ENCODE measurements around the gene ESR1.

Gene ESR1

GRCh38 chr6:151803743-151804142 lies 3.7 kb upstream of the ESR1 start:
- DNase-seq: no peak
- no peak overlapping the region for H3K27ac Mint-ChIP-seq
- H3K9me3 Mint-ChIP-seq: no peaks in the 10 kb centered on the region
- CTCF ChIA-PET: no interaction called here
- peaks cover 3% of the 10 kb centered on the region for H3K36me3 Mint-ChIP-seq
- no peak overlapping the region for H3K4me3 Mint-ChIP-seq
- H3K27me3 Mint-ChIP-seq: peaks cover 63% of the 10 kb centered on the region
- H3K4me1 Mint-ChIP-seq: peaks cover 20% of the 10 kb centered on the region

GRCh38 chr6:151804585-151805285 lies 2.7 kb upstream of the ESR1 start:
- Mint-ChIP-seq H3K27me3 (peaks cover 73% of the 10 kb centered on the region), H3K27ac (no peak overlapping the region), H3K4me1 (peaks cover 22% of the 10 kb centered on the region), H3K36me3 (peaks cover 5% of the 10 kb centered on the region), H3K4me3 (no peak overlapping the region), H3K9me3 (no peaks in the 10 kb centered on the region)
- CTCF ChIA-PET: no interaction called here
- DNase-seq: no peak

DNA sequence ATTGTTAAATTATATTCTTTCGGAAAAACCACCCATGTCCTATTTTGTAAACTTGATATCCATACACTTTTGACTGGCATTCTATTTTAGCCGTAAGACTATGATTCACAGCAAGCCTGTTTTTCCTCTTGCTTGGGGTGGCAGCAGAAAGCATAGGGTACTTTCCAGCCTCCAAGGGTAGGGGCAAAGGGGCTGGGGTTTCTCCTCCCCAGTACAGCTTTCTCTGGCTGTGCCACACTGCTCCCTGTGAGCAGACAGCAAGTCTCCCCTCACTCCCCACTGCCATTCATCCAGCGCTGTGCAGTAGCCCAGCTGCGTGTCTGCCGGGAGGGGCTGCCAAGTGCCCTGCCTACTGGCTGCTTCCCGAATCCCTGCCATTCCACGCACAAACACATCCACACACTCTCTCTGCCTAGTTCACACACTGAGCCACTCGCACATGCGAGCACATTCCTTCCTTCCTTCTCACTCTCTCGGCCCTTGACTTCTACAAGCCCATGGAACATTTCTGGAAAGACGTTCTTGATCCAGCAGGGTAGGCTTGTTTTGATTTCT lies 2.1 kb upstream of the ESR1 start:
- H3K36me3 Mint-ChIP-seq: peaks cover 5% of the 10 kb centered on the region
- peaks cover 22% of the 10 kb centered on the region for H3K4me1 Mint-ChIP-seq
- no peak overlapping the region for H3K27ac Mint-ChIP-seq
- H3K4me3 Mint-ChIP-seq: no peak overlapping the region
- no peaks in the 10 kb centered on the region for H3K9me3 Mint-ChIP-seq
- no peak for DNase-seq
- CTCF ChIA-PET: no interaction called here
- H3K27me3 Mint-ChIP-seq: peaks cover 75% of the 10 kb centered on the region

GRCh38 chr6:151806757-151807512 lies 547 bp upstream of the ESR1 start:
- CTCF ChIA-PET: interaction anchor here (0.5 to 1.5 kb wide), 2 partner anchors 45 to 531 kb away, joined by 3 read pairs; no protein-coding TSS in a partner anchor
- Mint-ChIP-seq H3K9me3 (no peaks in the 10 kb centered on the region), H3K36me3 (peaks cover 5% of the 10 kb centered on the region), H3K4me3 (peak overlapping the region; percentile 55), H3K4me1 (peaks cover 22% of the 10 kb centered on the region), H3K27ac (no peak overlapping the region), H3K27me3 (peaks cover 66% of the 10 kb centered on the region)
- DNase-seq: no peak

DNA sequence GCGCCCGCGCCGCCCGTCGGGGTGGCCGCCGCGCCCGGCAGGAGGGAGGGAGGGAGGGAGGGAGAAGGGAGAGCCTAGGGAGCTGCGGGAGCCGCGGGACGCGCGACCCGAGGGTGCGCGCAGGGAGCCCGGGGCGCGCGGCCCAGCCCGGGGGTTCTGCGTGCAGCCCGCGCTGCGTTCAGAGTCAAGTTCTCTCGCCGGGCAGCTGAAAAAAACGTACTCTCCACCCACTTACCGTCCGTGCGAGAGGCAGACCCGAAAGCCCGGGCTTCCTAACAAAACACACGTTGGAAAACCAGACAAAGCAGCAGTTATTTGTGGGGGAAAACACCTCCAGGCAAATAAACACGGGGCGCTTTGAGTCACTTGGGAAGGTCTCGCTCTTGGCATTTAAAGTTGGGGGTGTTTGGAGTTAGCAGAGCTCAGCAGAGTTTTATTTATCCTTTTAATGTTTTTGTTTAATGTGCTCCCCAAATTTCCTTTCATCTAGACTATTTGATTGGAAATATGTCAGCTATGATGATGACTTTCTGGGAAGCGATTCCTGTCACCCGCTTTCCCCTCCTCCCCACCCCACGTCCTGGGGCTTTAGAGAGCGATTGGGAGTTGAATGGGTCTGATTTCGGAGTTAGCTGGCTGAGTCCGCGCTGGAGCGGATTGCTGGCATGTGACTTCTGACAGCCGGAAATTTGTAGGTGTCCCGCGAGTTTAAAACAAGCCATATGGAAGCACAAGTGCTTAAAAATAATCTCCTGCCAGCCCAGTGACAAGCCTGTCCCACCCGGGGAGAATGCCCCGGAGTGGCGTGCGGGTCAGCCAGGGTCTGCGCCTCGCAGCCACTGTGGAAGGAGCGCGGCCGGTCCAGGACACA lies 1.1 kb downstream of the ESR1 start:
- no peak for DNase-seq
- peaks cover 61% of the 10 kb centered on the region for H3K27me3 Mint-ChIP-seq
- peaks cover 22% of the 10 kb centered on the region for H3K4me1 Mint-ChIP-seq
- H3K27ac Mint-ChIP-seq: no peak overlapping the region
- H3K36me3 Mint-ChIP-seq: peaks cover 5% of the 10 kb centered on the region
- peak overlapping the region; percentile 66 for H3K4me3 Mint-ChIP-seq
- CTCF ChIA-PET: interaction anchor here (0.5 kb wide), 1 partner anchor 1435 kb away, joined by 3 read pairs; no protein-coding TSS in a partner anchor
- H3K9me3 Mint-ChIP-seq: no peaks in the 10 kb centered on the region

GRCh38 chr6:151811081-151811480 lies 3.6 kb downstream of the ESR1 start:
- CTCF ChIA-PET: no interaction called here
- Mint-ChIP-seq H3K4me3 (no peak overlapping the region), H3K27ac (no peak overlapping the region), H3K4me1 (peaks cover 22% of the 10 kb centered on the region), H3K9me3 (no peaks in the 10 kb centered on the region), H3K27me3 (peaks cover 51% of the 10 kb centered on the region), H3K36me3 (peaks cover 5% of the 10 kb centered on the region)
- no peak for DNase-seq

DNA sequence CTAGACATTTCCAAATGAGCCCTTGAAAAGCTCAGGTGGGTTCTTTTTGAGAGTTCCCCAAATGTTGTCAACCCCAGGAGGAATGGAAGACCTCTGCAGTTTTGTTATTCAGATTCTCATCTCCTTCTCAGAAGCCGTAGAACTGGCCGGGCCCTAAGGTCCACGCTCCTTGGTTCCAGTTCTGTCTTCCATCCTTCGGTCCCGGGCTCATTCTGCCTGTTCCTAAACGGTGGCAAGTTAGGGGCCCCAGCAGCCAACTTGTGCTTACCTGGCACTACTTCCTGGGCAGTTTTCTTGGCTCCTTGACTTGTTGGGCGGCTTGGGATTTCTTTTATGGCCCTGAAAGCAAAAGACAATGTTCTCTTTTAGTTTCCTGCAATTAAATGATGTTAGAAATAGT lies 6.4 kb downstream of the ESR1 start:
- H3K9me3 Mint-ChIP-seq: no peaks in the 10 kb centered on the region
- H3K27ac Mint-ChIP-seq: no peak overlapping the region
- no peak overlapping the region for H3K4me3 Mint-ChIP-seq
- CTCF ChIA-PET: no interaction called here
- H3K4me1 Mint-ChIP-seq: peaks cover 2% of the 10 kb centered on the region
- H3K36me3 Mint-ChIP-seq: peaks cover 3% of the 10 kb centered on the region
- H3K27me3 Mint-ChIP-seq: peaks cover 33% of the 10 kb centered on the region
- no peak for DNase-seq

GRCh38 chr6:151814614-151815013 lies 7.1 kb downstream of the ESR1 start:
- Mint-ChIP-seq H3K27ac (no peak overlapping the region), H3K36me3 (no peaks in the 10 kb centered on the region), H3K4me1 (no peaks in the 10 kb centered on the region), H3K27me3 (peaks cover 25% of the 10 kb centered on the region), H3K4me3 (no peak overlapping the region), H3K9me3 (no peaks in the 10 kb centered on the region)
- CTCF ChIA-PET: no interaction called here
- DNase-seq: no peak

GRCh38 chr6:151822252-151823111 lies 15.0 kb downstream of the ESR1 start:
- CTCF ChIA-PET: no interaction called here
- H3K27ac Mint-ChIP-seq: no peak overlapping the region

DNA sequence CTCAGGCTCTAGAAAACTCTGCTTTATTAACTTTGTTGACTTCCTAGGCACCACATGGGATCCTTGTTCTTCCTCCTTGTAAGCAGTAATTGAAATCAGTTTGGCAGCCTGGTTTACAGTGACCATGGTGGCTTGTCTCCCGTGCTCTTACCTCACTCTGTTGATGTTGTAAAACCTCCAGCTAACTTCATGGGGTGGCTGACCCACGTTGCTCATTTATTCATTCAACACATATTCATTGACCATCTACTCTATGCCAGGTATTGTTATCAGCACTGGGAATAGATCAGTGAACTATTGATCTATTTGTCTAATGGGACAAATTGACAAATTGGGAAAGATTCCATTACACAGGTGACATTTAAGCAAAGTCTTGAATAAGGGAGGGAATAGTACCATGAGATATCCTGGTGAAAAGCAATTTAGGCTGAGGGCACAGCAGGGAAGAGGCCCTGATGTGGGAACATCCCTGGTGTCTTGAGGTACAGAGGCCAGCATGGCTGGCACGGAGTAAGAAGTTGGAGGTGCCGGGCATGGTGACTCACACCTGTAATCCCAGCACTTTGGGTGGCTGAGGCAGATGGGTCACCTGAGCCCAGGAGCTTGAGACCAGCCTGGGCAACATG lies 19.1 kb downstream of the ESR1 start:
- H3K27me3 Mint-ChIP-seq: no peaks in the 10 kb centered on the region
- H3K9me3 Mint-ChIP-seq: peaks cover 3% of the 10 kb centered on the region
- no peaks in the 10 kb centered on the region for H3K4me1 Mint-ChIP-seq
- no peak for DNase-seq
- H3K4me3 Mint-ChIP-seq: no peak overlapping the region
- CTCF ChIA-PET: no interaction called here
- no peaks in the 10 kb centered on the region for H3K36me3 Mint-ChIP-seq
- H3K27ac Mint-ChIP-seq: no peak overlapping the region

More at GRCh38 chr6:151822252-151823111, 15.0 kb downstream of the ESR1 start:
- DNase-seq: no peak
- no peaks in the 10 kb centered on the region for H3K36me3 Mint-ChIP-seq
- peaks cover 4% of the 10 kb centered on the region for H3K27me3 Mint-ChIP-seq
- H3K4me3 Mint-ChIP-seq: no peak overlapping the region
- H3K4me1 Mint-ChIP-seq: no peaks in the 10 kb centered on the region
- H3K9me3 Mint-ChIP-seq: peaks cover 3% of the 10 kb centered on the region

GRCh38 chr6:151832710-151833109 lies 25.2 kb downstream of the ESR1 start:
- no peak for DNase-seq
- H3K4me3 Mint-ChIP-seq: no peak overlapping the region
- H3K27me3 Mint-ChIP-seq: peaks cover 5% of the 10 kb centered on the region
- no peaks in the 10 kb centered on the region for H3K36me3 Mint-ChIP-seq
- no peak overlapping the region for H3K27ac Mint-ChIP-seq
- no peaks in the 10 kb centered on the region for H3K4me1 Mint-ChIP-seq
- CTCF ChIA-PET: interaction anchor here (0.6 to 1.4 kb wide), 2 partner anchors 15 to 1720 kb away, joined by 3 read pairs; no protein-coding TSS in a partner anchor
- H3K9me3 Mint-ChIP-seq: no peaks in the 10 kb centered on the region

DNA sequence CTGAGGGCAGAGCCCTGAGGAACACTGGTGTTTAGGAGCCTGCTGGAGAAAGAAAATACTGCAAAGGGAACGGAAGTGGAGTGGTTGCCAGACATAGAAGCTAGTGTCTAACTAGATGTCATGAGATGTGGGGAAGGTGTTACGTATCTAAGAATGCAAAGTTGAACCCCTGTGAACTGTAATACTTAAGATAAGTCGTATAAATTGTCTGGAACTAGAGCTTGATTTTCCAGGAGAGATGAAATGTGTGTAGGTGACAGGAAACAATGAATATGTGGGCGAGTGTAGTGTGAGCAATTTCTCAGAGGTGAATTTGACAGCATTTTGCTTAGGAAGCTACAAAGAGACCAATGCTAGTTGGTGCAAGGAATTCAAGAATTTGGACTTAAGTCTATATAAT lies 27.9 kb downstream of the ESR1 start:
- CTCF ChIA-PET: no interaction called here
- Mint-ChIP-seq H3K27me3 (peaks cover 5% of the 10 kb centered on the region), H3K36me3 (no peaks in the 10 kb centered on the region), H3K27ac (no peak overlapping the region), H3K4me3 (no peak overlapping the region), H3K4me1 (no peaks in the 10 kb centered on the region), H3K9me3 (no peaks in the 10 kb centered on the region)
- no peak for DNase-seq

DNA sequence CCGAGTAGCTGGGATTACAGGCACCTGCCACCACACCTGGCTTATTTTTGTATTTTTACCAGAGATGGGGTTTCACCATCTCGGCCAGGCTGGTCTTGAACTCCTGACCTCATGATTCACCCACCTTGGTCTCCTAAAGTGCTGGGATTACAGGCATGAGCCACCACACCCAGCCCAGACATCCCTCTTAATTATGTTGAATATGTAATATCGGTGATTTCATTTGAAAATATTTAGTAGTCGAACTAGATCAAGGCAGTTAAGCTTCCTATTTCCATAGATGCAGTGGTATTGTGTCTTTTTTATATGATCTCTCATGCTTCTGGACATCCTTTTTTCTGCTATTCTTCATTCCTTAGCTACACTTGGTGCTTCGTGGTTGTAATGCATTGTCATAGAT lies 29.7 kb downstream of the ESR1 start:
- Mint-ChIP-seq H3K27ac (no peak overlapping the region), H3K36me3 (no peaks in the 10 kb centered on the region), H3K9me3 (no peaks in the 10 kb centered on the region), H3K27me3 (peaks cover 5% of the 10 kb centered on the region), H3K4me3 (no peak overlapping the region), H3K4me1 (no peaks in the 10 kb centered on the region)
- no peak for DNase-seq
- CTCF ChIA-PET: interaction anchor here (1.1 kb wide), 1 partner anchor 302 kb away, joined by 4 read pairs; no protein-coding TSS in a partner anchor
